ENCODE results near the gene DBH. TPM values are rescaled to one million over a fixed set of nuclear protein-coding genes. Genes with fewer than 3 reads are reported as not detected.

Gene DBH
- total and polyA plus RNA-seq, 2 of the 13 experiments (the other 11 are each of a cell fraction or from before 2014, with no cell fraction given), result not detected

DNA sequence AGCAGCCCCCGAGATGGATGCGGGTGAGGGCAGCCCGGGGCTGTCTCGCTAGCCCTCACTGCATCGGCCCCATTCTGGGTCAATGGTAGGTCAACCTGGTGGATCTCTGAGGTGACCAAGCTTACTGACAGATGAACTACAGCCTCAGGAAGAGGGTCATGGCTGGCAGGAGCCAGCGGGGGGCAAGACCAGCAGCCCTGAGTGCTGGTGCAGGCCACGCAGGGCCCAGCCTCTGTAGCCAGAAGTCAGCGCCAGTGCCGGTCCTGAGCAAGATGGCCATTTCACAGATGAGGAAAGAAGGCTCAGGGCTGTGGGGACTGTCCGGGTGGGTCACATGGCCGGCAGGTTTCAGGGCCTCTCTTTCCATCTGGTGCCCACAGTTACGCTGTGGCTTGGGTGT, 5.1 kb upstream of the DBH start:
- in situ Hi-C loops (cut with HindIII; ENCODE audit: extremely low pct_ligation_motif_present, low pct_unique_long_range_greater_than_20kb), result no loop called here
- no peaks in the 10 kb centered on the region for H3K79me2 ChIP-seq (ENCODE audit: insufficient read depth, low read length)
- peaks cover 4% of the 10 kb centered on the region; the same call in 1 of the 2 replicates for H4K20me1 ChIP-seq (ENCODE audit: insufficient read depth, low read length)
- H2AFZ ChIP-seq (ENCODE audit: low read length), result no peak overlapping the region
- H3K4me2 ChIP-seq (ENCODE audit: low read depth, low read length), result no peak overlapping the region
- no peaks in the 10 kb centered on the region for H3K4me1 ChIP-seq (ENCODE audit: insufficient read depth, low read length)
- H3K4me3 ChIP-seq (replicated peaks in 1 of 3; ENCODE audit: insufficient read depth in 1 of 3, low read depth in 2 of 3, low read length in 3 of 3), result no peak overlapping the region
- TF ChIP-seq ZNF775 (CRISPR knock-in tag; IDR thresholded peaks at IDR 0.05; ENCODE audit: borderline replicate concordance), result no peak
- TF ChIP-seq NFRKB (IDR thresholded peaks at IDR 0.05), result no peak
- TF ChIP-seq ZNF138 (CRISPR knock-in tag; IDR thresholded peaks at IDR 0.05; ENCODE audit: low read depth), result no peak
- no peak for TF ChIP-seq RFXANK (CRISPR knock-in tag; IDR thresholded peaks at IDR 0.05)
- TF ChIP-seq, protein P1, sequence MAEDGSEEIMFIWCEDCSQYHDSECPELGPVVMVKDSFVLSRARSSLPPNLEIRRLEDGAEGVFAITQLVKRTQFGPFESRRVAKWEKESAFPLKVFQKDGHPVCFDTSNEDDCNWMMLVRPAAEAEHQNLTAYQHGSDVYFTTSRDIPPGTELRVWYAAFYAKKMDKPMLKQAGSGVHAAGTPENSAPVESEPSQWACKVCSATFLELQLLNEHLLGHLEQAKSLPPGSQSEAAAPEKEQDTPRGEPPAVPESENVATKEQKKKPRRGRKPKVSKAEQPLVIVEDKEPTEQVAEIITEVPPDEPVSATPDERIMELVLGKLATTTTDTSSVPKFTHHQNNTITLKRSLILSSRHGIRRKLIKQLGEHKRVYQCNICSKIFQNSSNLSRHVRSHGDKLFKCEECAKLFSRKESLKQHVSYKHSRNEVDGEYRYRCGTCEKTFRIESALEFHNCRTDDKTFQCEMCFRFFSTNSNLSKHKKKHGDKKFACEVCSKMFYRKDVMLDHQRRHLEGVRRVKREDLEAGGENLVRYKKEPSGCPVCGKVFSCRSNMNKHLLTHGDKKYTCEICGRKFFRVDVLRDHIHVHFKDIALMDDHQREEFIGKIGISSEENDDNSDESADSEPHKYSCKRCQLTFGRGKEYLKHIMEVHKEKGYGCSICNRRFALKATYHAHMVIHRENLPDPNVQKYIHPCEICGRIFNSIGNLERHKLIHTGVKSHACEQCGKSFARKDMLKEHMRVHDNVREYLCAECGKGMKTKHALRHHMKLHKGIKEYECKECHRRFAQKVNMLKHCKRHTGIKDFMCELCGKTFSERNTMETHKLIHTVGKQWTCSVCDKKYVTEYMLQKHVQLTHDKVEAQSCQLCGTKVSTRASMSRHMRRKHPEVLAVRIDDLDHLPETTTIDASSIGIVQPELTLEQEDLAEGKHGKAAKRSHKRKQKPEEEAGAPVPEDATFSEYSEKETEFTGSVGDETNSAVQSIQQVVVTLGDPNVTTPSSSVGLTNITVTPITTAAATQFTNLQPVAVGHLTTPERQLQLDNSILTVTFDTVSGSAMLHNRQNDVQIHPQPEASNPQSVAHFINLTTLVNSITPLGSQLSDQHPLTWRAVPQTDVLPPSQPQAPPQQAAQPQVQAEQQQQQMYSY (CRISPR knock-in tag; IDR thresholded peaks at IDR 0.05), result no peak
- no peak for TF ChIP-seq ZNF558 (CRISPR knock-in tag; IDR thresholded peaks at IDR 0.05; ENCODE audit: borderline replicate concordance)
- TF ChIP-seq, protein P2, sequence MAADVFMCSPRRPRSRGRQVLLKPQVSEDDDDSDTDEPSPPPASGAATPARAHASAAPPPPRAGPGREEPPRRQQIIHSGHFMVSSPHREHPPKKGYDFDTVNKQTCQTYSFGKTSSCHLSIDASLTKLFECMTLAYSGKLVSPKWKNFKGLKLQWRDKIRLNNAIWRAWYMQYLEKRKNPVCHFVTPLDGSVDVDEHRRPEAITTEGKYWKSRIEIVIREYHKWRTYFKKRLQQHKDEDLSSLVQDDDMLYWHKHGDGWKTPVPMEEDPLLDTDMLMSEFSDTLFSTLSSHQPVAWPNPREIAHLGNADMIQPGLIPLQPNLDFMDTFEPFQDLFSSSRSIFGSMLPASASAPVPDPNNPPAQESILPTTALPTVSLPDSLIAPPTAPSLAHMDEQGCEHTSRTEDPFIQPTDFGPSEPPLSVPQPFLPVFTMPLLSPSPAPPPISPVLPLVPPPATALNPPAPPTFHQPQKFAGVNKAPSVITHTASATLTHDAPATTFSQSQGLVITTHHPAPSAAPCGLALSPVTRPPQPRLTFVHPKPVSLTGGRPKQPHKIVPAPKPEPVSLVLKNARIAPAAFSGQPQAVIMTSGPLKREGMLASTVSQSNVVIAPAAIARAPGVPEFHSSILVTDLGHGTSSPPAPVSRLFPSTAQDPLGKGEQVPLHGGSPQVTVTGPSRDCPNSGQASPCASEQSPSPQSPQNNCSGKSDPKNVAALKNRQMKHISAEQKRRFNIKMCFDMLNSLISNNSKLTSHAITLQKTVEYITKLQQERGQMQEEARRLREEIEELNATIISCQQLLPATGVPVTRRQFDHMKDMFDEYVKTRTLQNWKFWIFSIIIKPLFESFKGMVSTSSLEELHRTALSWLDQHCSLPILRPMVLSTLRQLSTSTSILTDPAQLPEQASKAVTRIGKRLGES (CRISPR knock-in tag; IDR thresholded peaks at IDR 0.05; ENCODE audit: borderline replicate concordance), result no peak
- H3K9ac ChIP-seq (ENCODE audit: insufficient read depth, low read depth, low read length), result no peak overlapping the region
- BruUV-seq (replicated peaks), result no TSS peak
- no peaks in the 10 kb centered on the region for H3K36me3 ChIP-seq (replicated peaks in 1 of 2; ENCODE audit: control insufficient read depth in 1 of 2, insufficient read depth in 2 of 2, low read length in 2 of 2)
- intact Hi-C loops (cut with micrococcal nuclease; ENCODE audit: unreplicated experiment), result no loop called here
- H3K27me3 ChIP-seq (ENCODE audit: control insufficient read depth in 1 of 2, insufficient read depth in 2 of 2, low read length in 2 of 2), result peaks cover 15 to 74% of the 10 kb centered on the region in 2 experiments
- ChIA-PET CTCF (ENCODE audit: low intra/inter-chr PET ratio, low total read pairs) (no interaction called here), POLR2A (no interaction called here)
- DNase-seq (ENCODE audit: low spot score), result no peak
- no peak for FAIRE-seq
- WGBS (ENCODE audit: low lambda C conversion rate), result 54% methylated on average over 4 of the region's 12 CpGs
- H3K27ac ChIP-seq (ENCODE audit: extremely low read length, insufficient read depth, low read length), result no peak overlapping the region
- ATAC-seq, result no peak
- H3K9me3 ChIP-seq (ENCODE audit: low read length), result no peaks in the 10 kb centered on the region; the same call in 1 of the 2 replicates

All from HepG2 (cell line).